Endothelial cell of umbilical vein (primary cell): Measurements from ENCODE around the gene FAM200A. TPM values are rescaled to one million over a fixed set of nuclear protein-coding genes. Genes with fewer than 3 reads are reported as not detected.

Experiments
- BruUV-seq: library from RNA; stranded (reverse); fragments of 400-500 nt; replicated peaks from 2 replicates; lab custom pipeline; 2021; lab: Mats Ljungman, UMichigan
- CTCF ChIA-PET: fragments of 300-600, 350-600 bp; sonication (Branson Sonifier 250); formaldehyde crosslinking; loops from one replicate; lab custom pipeline; 2021; ENCODE audit warnings: antibody characterized with exemption, inconsistent platforms; lab: Charles Lee
- POLR2A ChIA-PET: fragments of 300-600, 350-600 bp; sonication (Branson Sonifier 250); formaldehyde crosslinking; loops from one replicate; lab custom pipeline; 2021; ENCODE audit warnings: antibody characterized with exemption, inconsistent platforms; lab: Charles Lee
- DNase-seq: peaks from one replicate; pipeline ENCODE4 v3.0.0-alpha.2; 2011; ENCODE audit warnings: low read depth, low spot score
- FAIRE-seq: peaks from 2 replicates; lab custom pipeline; 2011; peaks lifted over from hg19 to GRCh38; lab: Jason Lieb, UNC
- H2AFZ ChIP-seq: 2 replicates; pipeline ENCODE4 v1.6.0; 2012; ENCODE audit warnings: low read depth, low read length, control low read depth, inconsistent platforms
- H3K27ac ChIP-seq: 2 replicates; pipeline ENCODE4 v1.5.1; 2011; ENCODE audit warnings: low read depth, mild to moderate bottlenecking, control low read depth, low read length, moderate library complexity; ENCODE audit not compliant: insufficient read depth
- H3K27me3 ChIP-seq, 2 experiments: 2 replicates each; pipeline versions ENCODE4 v1.6.0 to v1.6.1; 2011; ENCODE audit warnings: low read length in 2 of 2, mixed read lengths in 1 of 2; ENCODE audit not compliant: control insufficient read depth in 2 of 2, insufficient read depth in 2 of 2
- H3K36me3 ChIP-seq, 2 experiments: 2 replicates in 1 of 2; 3 replicates in 1 of 2; pipeline ENCODE4 v1.5.1; 2011; ENCODE audit warnings: low read length in 2 of 2, mild to moderate bottlenecking in 1 of 2, moderate library complexity in 1 of 2; ENCODE audit not compliant: control insufficient read depth in 2 of 2, insufficient read depth in 2 of 2; ENCODE audit errors: extremely low read depth in 1 of 2
- H3K4me1 ChIP-seq: 3 replicates; pipeline ENCODE4 v1.5.1; 2011; ENCODE audit warnings: mild to moderate bottlenecking, low read length; ENCODE audit not compliant: control insufficient read depth, insufficient read depth; ENCODE audit errors: extremely low read depth
- H3K4me2 ChIP-seq: 2 replicates; pipeline ENCODE4 v1.6.1; 2011; ENCODE audit warnings: low read length, control low read depth, mixed read lengths; ENCODE audit not compliant: insufficient read depth
- H3K4me3 ChIP-seq, 3 experiments: fragments of 200-600 bp in 1 of 3; sonication (generic), shearing (Covaris generic) in 1 of 3; replicated peaks in 1 of 3; 2 replicates each; pipeline ENCODE4 v1.5.1; 2011 to 2016; ENCODE audit warnings: control low read depth in 3 of 3, low read length in 3 of 3, mild to moderate bottlenecking in 2 of 3, inconsistent platforms in 1 of 3, low read depth in 1 of 3, moderate library complexity in 1 of 3; ENCODE audit not compliant: insufficient read depth in 1 of 3
- H3K79me2 ChIP-seq: 2 replicates; pipeline ENCODE4 v1.6.0; 2012; ENCODE audit warnings: low read length, inconsistent platforms; ENCODE audit not compliant: control insufficient read depth, insufficient read depth
- H3K9ac ChIP-seq: replicated peaks from 2 replicates; pipeline ENCODE3; 2011; ENCODE audit warnings: low read length, control low read depth; ENCODE audit not compliant: insufficient read depth; ENCODE audit errors: extremely low read depth
- H3K9me1 ChIP-seq: replicated peaks from 3 replicates; pipeline ENCODE4 v1.6.0; 2011; ENCODE audit warnings: mild to moderate bottlenecking, low read length; ENCODE audit not compliant: control insufficient read depth, insufficient read depth; ENCODE audit errors: extremely low read depth
- H3K9me3 ChIP-seq: replicated peaks from 2 replicates; pipeline ENCODE4 v1.5.1; 2012; ENCODE audit warnings: low read length, inconsistent platforms; ENCODE audit not compliant: control insufficient read depth, insufficient read depth
- H4K20me1 ChIP-seq: replicated peaks from 2 replicates; pipeline ENCODE3; 2011; ENCODE audit warnings: mild to moderate bottlenecking, low read length; ENCODE audit not compliant: control insufficient read depth, insufficient read depth; ENCODE audit errors: extremely low read depth
- EZH2 ChIP-seq: IDR thresholded peaks from 2 replicates; pipeline ENCODE4 v1.6.1; 2012; ENCODE audit warnings: borderline replicate concordance, low read depth, mild to moderate bottlenecking, moderate library complexity, low read length, inconsistent platforms; ENCODE audit not compliant: severe bottlenecking
- FOS ChIP-seq: IDR thresholded peaks from 2 replicates; pipeline ENCODE4 v1.6.1; 2011; ENCODE audit warnings: mild to moderate bottlenecking, low read length, moderate library complexity, borderline replicate concordance; ENCODE audit not compliant: insufficient read depth
- GATA2 ChIP-seq: IDR thresholded peaks from 2 replicates; pipeline ENCODE4 v1.7.0; 2011; ENCODE audit warnings: low read depth, mild to moderate bottlenecking, moderate library complexity, mixed read lengths, low read length; ENCODE audit not compliant: insufficient read length, insufficient read depth
- MYC ChIP-seq: IDR thresholded peaks from one replicate; pipeline ENCODE4 v1.6.1; 2011; ENCODE audit warnings: mild to moderate bottlenecking, low read depth, low read length
- POLR2AphosphoS5 ChIP-seq: IDR thresholded peaks from 2 replicates; pipeline ENCODE4 v1.6.1; 2012; ENCODE audit warnings: low read depth, mild to moderate bottlenecking, control low read depth, low read length, moderate library complexity; ENCODE audit not compliant: insufficient read depth
- dilution Hi-C: fragments of 300-500 bp; cut with MboI; formaldehyde crosslinking; loops from one replicate; pipeline ENCODE4 v1.15.0; 2019; ENCODE audit warnings: low sequenced_read_pairs; ENCODE audit not compliant: extremely low pct_ligation_motif_present
- intact Hi-C: fragments of 100-400 bp; cut with micrococcal nuclease; formaldehyde crosslinking; loops from one replicate; pipeline ENCODE4 v1.10.0; 2022
- polyA plus RNA-seq, 4 experiments: library from polyadenylated mRNA; depleted of rRNA in 3 of 4; stranded (reverse) in 3 of 4; unstranded in 1 of 4; fragments of >200 nt; gene quantifications; 2 replicates each; pipeline versions ENCODE4 v1.2.1 to v1.2.3, GENCODE V29; 2011 to 2012; ENCODE audit warnings: missing spikeins in 1 of 4
- total RNA-seq: library from RNA; stranded (reverse); gene quantifications from 2 replicates; pipeline ENCODE4 v1.2.3, GENCODE V29; 2021
- TF ChIP-seq, protein P1 (sequence below), 2 donors: IDR thresholded peaks; 1 replicate in 1 of 2; 2 replicates in 1 of 2; pipeline ENCODE4 v1.5.1; 2011; ENCODE audit warnings: low read length in 2 of 2, mild to moderate bottlenecking in 2 of 2, moderate library complexity in 2 of 2, control low read depth in 1 of 2, inconsistent platforms in 1 of 2, low read depth in 1 of 2; ENCODE audit not compliant: insufficient read depth in 1 of 2; ENCODE audit errors: extremely low read depth in 1 of 2
- TF ChIP-seq, protein P2 (sequence below): IDR thresholded peaks from 2 replicates; pipeline ENCODE4 v1.6.1; 2011; ENCODE audit not compliant: insufficient read depth, insufficient read length

Gene FAM200A
- total and polyA plus RNA-seq, 2 donors (not counting 3 experiments of a cell fraction or from before 2014, with no cell fraction given): 2.1 to 3.6 TPM

DNA sequence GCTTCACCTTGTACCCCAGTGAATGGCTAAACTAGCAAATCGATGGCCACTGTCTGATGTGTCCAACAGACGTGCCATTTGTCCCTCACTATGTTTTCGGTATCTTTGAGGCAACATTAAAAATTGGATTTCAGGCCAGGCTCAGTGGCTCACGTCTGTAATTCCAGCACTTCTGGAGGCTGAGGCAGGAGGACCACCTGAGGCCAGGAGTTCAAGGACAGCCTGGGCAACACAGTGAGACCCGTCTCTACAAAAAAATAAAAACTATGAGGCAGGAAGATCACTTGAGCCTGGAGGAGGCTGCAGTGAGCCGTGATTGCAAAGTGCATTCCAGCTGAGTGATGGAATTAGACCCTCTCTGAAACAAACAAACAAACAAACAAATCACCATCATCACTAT, 8.0 kb downstream of the FAM200A start:
- Histone ChIP-seq H3K27me3 (no peaks in the 10 kb centered on the region), H3K9ac (no peak overlapping the region), H3K9me1 (no peaks in the 10 kb centered on the region), H4K20me1 (no peaks in the 10 kb centered on the region), H3K79me2 (no peaks in the 10 kb centered on the region), H3K4me1 (no peaks in the 10 kb centered on the region), H3K4me3 (no peak overlapping the region), H2AFZ (no peak overlapping the region), H3K4me2 (no peak overlapping the region), H3K36me3 (no peaks in the 10 kb centered on the region), H3K27ac (no peak overlapping the region), H3K9me3 (no peaks in the 10 kb centered on the region)
- ChIA-PET POLR2A (no interaction called here), CTCF (no interaction called here)
- no peak for DNase-seq
- intact Hi-C loops (no loop called here), dilution Hi-C loops (no loop called here)
- no peak for FAIRE-seq
- BruUV-seq: no TSS peak
- TF ChIP-seq MYC (no peak), POLR2AphosphoS5 (no peak), GATA2 (no peak), EZH2 (no peak), FOS (no peak)

DNA sequence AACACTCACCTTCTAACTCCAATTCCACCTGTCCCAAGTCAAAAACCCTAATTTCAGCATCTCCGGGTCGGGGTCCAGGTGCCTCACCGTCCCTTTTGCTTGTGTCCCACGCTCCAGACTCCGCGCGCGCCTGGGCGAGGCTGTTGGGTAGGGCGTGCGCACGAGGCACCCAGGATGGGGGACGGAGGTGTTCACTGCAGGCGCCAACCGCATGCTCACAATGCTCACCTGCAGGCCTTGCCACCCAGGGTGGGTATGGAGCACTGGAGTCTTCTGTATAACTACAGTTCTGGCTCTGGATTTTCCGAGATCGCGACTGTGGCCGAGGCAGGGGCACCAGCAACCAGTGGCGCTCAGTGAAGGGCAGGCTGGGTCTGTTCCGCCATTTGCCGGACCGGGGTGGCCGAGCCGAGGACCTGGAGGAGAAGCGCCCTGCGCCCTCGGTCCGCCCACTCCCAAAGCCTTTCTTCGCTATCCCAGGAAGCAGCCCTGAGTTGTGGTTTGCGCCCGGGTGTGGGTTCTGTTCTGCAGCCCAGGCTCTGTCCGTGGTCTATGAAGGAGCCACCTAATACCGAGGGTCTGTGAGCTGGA, 8.7 kb downstream of the FAM200A start:
- H3K9me3 ChIP-seq: no peaks in the 10 kb centered on the region
- POLR2A ChIA-PET: no interaction called here

More for the DNA sequence above, 8.7 kb downstream of the FAM200A start:
- dilution Hi-C loops (no loop called here), intact Hi-C loops (no loop called here)
- no TSS peak for BruUV-seq
- no peak for TF ChIP-seq POLR2AphosphoS5
- TF ChIP-seq, protein P1, sequence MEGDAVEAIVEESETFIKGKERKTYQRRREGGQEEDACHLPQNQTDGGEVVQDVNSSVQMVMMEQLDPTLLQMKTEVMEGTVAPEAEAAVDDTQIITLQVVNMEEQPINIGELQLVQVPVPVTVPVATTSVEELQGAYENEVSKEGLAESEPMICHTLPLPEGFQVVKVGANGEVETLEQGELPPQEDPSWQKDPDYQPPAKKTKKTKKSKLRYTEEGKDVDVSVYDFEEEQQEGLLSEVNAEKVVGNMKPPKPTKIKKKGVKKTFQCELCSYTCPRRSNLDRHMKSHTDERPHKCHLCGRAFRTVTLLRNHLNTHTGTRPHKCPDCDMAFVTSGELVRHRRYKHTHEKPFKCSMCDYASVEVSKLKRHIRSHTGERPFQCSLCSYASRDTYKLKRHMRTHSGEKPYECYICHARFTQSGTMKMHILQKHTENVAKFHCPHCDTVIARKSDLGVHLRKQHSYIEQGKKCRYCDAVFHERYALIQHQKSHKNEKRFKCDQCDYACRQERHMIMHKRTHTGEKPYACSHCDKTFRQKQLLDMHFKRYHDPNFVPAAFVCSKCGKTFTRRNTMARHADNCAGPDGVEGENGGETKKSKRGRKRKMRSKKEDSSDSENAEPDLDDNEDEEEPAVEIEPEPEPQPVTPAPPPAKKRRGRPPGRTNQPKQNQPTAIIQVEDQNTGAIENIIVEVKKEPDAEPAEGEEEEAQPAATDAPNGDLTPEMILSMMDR (IDR thresholded peaks at IDR 0.05; ENCODE audit: extremely low read depth in 1 of 2, insufficient read depth in 1 of 2, low read depth in 1 of 2, low read length in 2 of 2): no peak
- TF ChIP-seq, protein P2, sequence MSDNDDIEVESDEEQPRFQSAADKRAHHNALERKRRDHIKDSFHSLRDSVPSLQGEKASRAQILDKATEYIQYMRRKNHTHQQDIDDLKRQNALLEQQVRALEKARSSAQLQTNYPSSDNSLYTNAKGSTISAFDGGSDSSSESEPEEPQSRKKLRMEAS: no peak
- Histone ChIP-seq H4K20me1 (no peaks in the 10 kb centered on the region), H2AFZ (no peak overlapping the region), H3K9me1 (no peaks in the 10 kb centered on the region), H3K4me1 (no peaks in the 10 kb centered on the region), H3K9ac (no peak overlapping the region), H3K36me3 (no peaks in the 10 kb centered on the region), H3K79me2 (no peaks in the 10 kb centered on the region), H3K4me2 (no peak overlapping the region), H3K27ac (no peak overlapping the region), H3K4me3 (no peak overlapping the region), H3K27me3 (no peaks in the 10 kb centered on the region)
- FAIRE-seq (no peak), DNase-seq (no peak)
- CTCF ChIA-PET: no interaction called here
